OCI-LY1 (cell line): ENCODE data around the gene WLS.

Experiments used
- H2AFZ ChIP-seq: fragments of 200-600 bp; sonication (generic), shearing (Covaris generic); 2 replicates; pipeline ENCODE4 v1.6.0; 2014; ENCODE audit warnings: antibody characterized with exemption, mild to moderate bottlenecking, low read length
- H3F3A ChIP-seq: fragments of 200-600 bp; sonication (generic), shearing (Covaris generic); 2 replicates; pipeline ENCODE4 v1.6.0; 2014; ENCODE audit warnings: mild to moderate bottlenecking, antibody characterized with exemption, low read length, moderate library complexity; ENCODE audit not compliant: insufficient read depth
- H3K27ac ChIP-seq: fragments of 200-600 bp; sonication (generic); 2 replicates; pipeline ENCODE4 v1.5.1; 2014; ENCODE audit warnings: low read length, mixed run types, mild to moderate bottlenecking, low read depth; ENCODE audit not compliant: poor library complexity, severe bottlenecking
- H3K27me3 ChIP-seq: fragments of 200-600 bp; sonication (generic); 2 replicates; pipeline ENCODE4 v1.6.0; 2014; ENCODE audit warnings: antibody characterized with exemption, mild to moderate bottlenecking, low read length, moderate library complexity; ENCODE audit not compliant: insufficient read depth
- H3K36me3 ChIP-seq: fragments of 200-600 bp; sonication (generic); 2 replicates; pipeline ENCODE4 v1.6.1; 2014; ENCODE audit warnings: mild to moderate bottlenecking, antibody characterized with exemption, low read length, moderate library complexity, mixed read lengths; ENCODE audit not compliant: insufficient read depth
- H3K4me1 ChIP-seq: fragments of 200-600 bp; sonication (generic); 2 replicates; pipeline ENCODE4 v1.5.1; 2014; ENCODE audit warnings: mild to moderate bottlenecking, low read length, moderate library complexity; ENCODE audit not compliant: insufficient read depth, severe bottlenecking
- H3K4me2 ChIP-seq: fragments of 200-600 bp; sonication (generic), shearing (Covaris generic); 2 replicates; pipeline ENCODE4 v1.6.1; 2014; ENCODE audit warnings: low read length
- H3K4me3 ChIP-seq: fragments of 200-600 bp; sonication (generic); 2 replicates; pipeline ENCODE4 v1.5.1; 2014; ENCODE audit warnings: low read length, low read depth, mild to moderate bottlenecking, mixed read lengths; ENCODE audit not compliant: poor library complexity, severe bottlenecking
- H3K79me2 ChIP-seq: fragments of 200-600 bp; shearing (Covaris generic); 2 replicates; pipeline ENCODE4 v1.6.1; 2016; ENCODE audit warnings: mixed run types, low read length, mixed read lengths; ENCODE audit not compliant: insufficient read depth
- H3K9ac ChIP-seq: fragments of 200-600 bp; sonication (generic), shearing (Covaris generic); 2 replicates; pipeline ENCODE4 v1.6.1; 2014; ENCODE audit warnings: mild to moderate bottlenecking, low read length, mixed read lengths
- H3K9me2 ChIP-seq: fragments of 200-600 bp; sonication (generic), shearing (Covaris generic); 2 replicates; pipeline ENCODE4 v1.6.1; 2014; ENCODE audit warnings: low read depth, mild to moderate bottlenecking, low read length, mixed read lengths
- H3K9me3 ChIP-seq: fragments of 200-600 bp; shearing (Covaris generic); 2 replicates; pipeline ENCODE4 v1.6.1; 2014; ENCODE audit warnings: low read length, mixed read lengths
- H4K20me1 ChIP-seq: fragments of 200-600 bp; sonication (generic), shearing (Covaris generic); 2 replicates; pipeline ENCODE4 v1.6.0; 2016; ENCODE audit warnings: mild to moderate bottlenecking, low read length; ENCODE audit not compliant: insufficient read depth
- EZH2 ChIP-seq: fragments of 200-600 bp; sonication (generic), shearing (Covaris generic); IDR thresholded peaks from 2 replicates; pipeline ENCODE4 v1.8.0; 2017; ENCODE audit warnings: borderline replicate concordance, mixed run types, mild to moderate bottlenecking, antibody characterized with exemption, low read length, moderate library complexity, mixed read lengths
- TF ChIP-seq, protein P1 (sequence below): fragments of 200-600 bp; sonication (generic), shearing (Covaris generic); IDR thresholded peaks from 2 replicates; pipeline ENCODE4 v1.5.1; 2017; ENCODE audit warnings: mild to moderate bottlenecking, antibody characterized with exemption, low read length, moderate library complexity, mixed read lengths

The WLS gene

DNA sequence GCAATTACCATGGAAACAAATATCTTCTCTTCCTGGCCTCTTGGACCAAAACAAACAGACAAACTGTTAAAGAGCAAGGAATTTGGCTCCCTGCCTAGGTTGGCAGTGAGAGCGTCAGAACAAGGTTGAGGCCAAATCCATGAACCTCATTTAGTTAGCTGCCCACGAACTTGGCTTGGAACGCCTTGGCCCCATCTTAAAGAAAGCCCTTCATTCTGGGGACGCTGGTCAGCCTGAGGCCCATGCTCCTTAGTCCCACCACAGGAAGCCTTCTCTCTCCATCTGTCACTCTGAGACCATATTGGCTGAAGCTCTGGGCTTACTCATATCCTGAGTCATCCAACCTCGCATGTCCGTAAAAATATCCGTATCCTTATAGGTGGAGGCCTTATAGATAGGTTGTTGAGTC is 119.5 kb downstream of the WLS start:
- Histone ChIP-seq H3K4me1 (no peaks in the 10 kb centered on the region), H2AFZ (no peak overlapping the region)

DNA sequence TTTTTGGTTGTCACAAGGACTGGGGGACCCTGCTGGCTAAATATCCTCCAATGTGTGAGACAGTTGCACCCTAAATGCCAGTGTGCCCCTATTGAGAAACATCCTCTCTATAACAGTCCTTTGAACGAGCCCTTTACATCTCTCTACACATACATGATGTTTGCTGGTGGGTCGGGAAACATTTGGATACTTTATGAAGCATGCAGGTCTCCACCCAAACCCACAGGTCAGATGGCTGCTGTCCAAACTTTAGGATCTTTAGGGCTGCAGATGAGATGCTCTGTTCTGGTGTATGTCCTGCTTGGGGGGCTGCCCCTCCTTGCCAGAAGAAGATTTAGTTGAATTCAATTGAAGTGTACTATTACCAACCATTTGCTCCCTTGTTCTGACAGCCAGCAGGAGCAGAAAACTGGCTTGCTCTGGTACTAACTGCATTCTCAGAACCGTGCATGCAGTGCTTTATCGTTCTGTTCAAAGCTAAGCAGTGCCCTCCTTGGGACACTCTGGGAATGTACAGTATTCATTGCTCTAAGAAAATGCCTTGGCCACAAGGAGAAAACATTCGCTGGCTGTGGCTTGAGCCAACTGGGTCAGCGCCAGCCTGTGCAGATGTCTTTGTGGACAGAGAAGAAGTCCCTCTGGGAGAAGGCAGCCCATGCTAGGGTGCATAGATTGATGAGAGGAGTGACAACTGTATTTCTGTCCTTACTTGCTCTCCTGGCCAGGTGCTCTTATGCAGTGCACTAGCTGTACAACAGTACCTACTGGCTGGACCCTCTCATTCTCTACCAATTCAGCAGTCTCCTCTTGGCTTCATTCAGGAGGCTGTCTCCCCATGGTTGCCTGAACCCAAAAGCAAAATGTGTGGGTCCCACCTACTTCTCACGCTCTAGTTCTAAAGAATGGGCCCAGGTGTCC is 120.5 kb downstream of the WLS start:
- no peaks in the 10 kb centered on the region for H3F3A ChIP-seq
- H3K4me2 ChIP-seq, result no peak overlapping the region
- H3K9me2 ChIP-seq, result no peaks in the 10 kb centered on the region
- no peaks in the 10 kb centered on the region for H3K36me3 ChIP-seq
- no peaks in the 10 kb centered on the region for H3K79me2 ChIP-seq
- H3K27me3 ChIP-seq, result no peaks in the 10 kb centered on the region
- TF ChIP-seq EZH2, result no peak
- TF ChIP-seq, protein P1, sequence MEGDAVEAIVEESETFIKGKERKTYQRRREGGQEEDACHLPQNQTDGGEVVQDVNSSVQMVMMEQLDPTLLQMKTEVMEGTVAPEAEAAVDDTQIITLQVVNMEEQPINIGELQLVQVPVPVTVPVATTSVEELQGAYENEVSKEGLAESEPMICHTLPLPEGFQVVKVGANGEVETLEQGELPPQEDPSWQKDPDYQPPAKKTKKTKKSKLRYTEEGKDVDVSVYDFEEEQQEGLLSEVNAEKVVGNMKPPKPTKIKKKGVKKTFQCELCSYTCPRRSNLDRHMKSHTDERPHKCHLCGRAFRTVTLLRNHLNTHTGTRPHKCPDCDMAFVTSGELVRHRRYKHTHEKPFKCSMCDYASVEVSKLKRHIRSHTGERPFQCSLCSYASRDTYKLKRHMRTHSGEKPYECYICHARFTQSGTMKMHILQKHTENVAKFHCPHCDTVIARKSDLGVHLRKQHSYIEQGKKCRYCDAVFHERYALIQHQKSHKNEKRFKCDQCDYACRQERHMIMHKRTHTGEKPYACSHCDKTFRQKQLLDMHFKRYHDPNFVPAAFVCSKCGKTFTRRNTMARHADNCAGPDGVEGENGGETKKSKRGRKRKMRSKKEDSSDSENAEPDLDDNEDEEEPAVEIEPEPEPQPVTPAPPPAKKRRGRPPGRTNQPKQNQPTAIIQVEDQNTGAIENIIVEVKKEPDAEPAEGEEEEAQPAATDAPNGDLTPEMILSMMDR, result no peak; the same call in 1 of the 2 replicates
- H2AFZ ChIP-seq, result no peak overlapping the region
- no peak overlapping the region for H3K27ac ChIP-seq
- no peaks in the 10 kb centered on the region for H3K4me1 ChIP-seq
- H4K20me1 ChIP-seq, result no peaks in the 10 kb centered on the region
- no peak overlapping the region for H3K4me3 ChIP-seq
- H3K9ac ChIP-seq, result no peak overlapping the region
- no peaks in the 10 kb centered on the region for H3K9me3 ChIP-seq

More for the DNA sequence above, 119.5 kb downstream of the WLS start:
- Histone ChIP-seq H3K9me2 (no peaks in the 10 kb centered on the region), H3K27me3 (no peaks in the 10 kb centered on the region), H3K9me3 (no peaks in the 10 kb centered on the region), H3K79me2 (no peaks in the 10 kb centered on the region), H3F3A (no peaks in the 10 kb centered on the region), H3K4me3 (no peak overlapping the region), H3K9ac (no peak overlapping the region), H3K4me2 (no peak overlapping the region), H3K36me3 (no peaks in the 10 kb centered on the region), H3K27ac (no peak overlapping the region), H4K20me1 (no peaks in the 10 kb centered on the region)
- TF ChIP-seq, protein P1, result no peak
- no peak for TF ChIP-seq EZH2

DNA sequence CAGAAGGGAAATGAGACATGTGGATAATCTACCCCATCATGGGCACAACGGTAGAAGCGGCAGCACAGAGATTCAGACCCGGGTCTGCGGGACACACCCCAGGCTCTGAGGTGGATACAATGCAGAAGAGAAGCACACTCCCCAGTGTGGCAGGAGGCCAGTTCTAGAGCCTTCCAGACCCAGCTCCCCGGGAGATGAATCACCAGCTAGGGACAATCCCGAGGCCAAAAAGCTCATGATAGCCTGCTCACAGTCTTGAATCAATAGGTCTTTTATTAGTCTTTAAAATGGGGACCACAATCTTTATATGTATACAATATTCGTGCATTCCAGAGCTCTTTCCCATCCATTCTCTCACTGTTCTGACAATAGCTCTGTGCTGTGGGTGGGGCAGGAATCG is 124.6 kb downstream of the WLS start:
- H3K9ac ChIP-seq, result no peak overlapping the region
- TF ChIP-seq EZH2, result no peak
- TF ChIP-seq, protein P1, result no peak
- no peaks in the 10 kb centered on the region for H3K9me2 ChIP-seq
- no peaks in the 10 kb centered on the region for H3F3A ChIP-seq
- no peaks in the 10 kb centered on the region for H3K27me3 ChIP-seq
- H2AFZ ChIP-seq, result no peak overlapping the region
- no peaks in the 10 kb centered on the region for H3K9me3 ChIP-seq
- H3K27ac ChIP-seq, result no peak overlapping the region
- no peak overlapping the region for H3K4me2 ChIP-seq
- no peak overlapping the region for H3K4me3 ChIP-seq
- H3K4me1 ChIP-seq, result no peaks in the 10 kb centered on the region
- H4K20me1 ChIP-seq, result no peaks in the 10 kb centered on the region
- H3K79me2 ChIP-seq, result no peaks in the 10 kb centered on the region
- H3K36me3 ChIP-seq, result no peaks in the 10 kb centered on the region
